Ectodermal cell (in vitro differentiated cells): ENCODE data around the gene UCN.
A peak's percentile ranks its signal among the peaks of the same experiment; 100 is the strongest.
"Not testable (repeated sequence)": the region's sequence is repeated elsewhere in the genome, so short reads cannot be mapped to it uniquely, and the experiment has no call there.

Experiments
- H3K27ac ChIP-seq: 2 replicates; pipeline ENCODE4 v1.7.0; 2013; ENCODE audit warnings: mild to moderate bottlenecking, low read depth, low read length; ENCODE audit not compliant: insufficient read depth, poor library complexity, severe bottlenecking
- H3K27me3 ChIP-seq: 2 replicates; pipeline ENCODE4 v1.7.0; 2013; ENCODE audit warnings: mild to moderate bottlenecking, low read length; ENCODE audit not compliant: insufficient read depth, control insufficient read depth, poor library complexity, severe bottlenecking
- H3K36me3 ChIP-seq: one replicate; pipeline ENCODE4 v1.7.0; 2013; ENCODE audit warnings: low read length; ENCODE audit not compliant: control insufficient read depth, insufficient read depth
- H3K4me1 ChIP-seq: one replicate; pipeline ENCODE4 v1.7.0; 2013; ENCODE audit warnings: low read length; ENCODE audit not compliant: control insufficient read depth, insufficient read depth
- H3K4me3 ChIP-seq: 2 replicates; pipeline ENCODE4 v1.7.0; 2013; ENCODE audit warnings: low read depth, low read length, control low read depth; ENCODE audit not compliant: insufficient read depth
- H3K9me3 ChIP-seq: 2 replicates; pipeline ENCODE4 v1.7.0; 2013; ENCODE audit warnings: mild to moderate bottlenecking, low read length, moderate library complexity; ENCODE audit not compliant: control insufficient read depth
- WGBS, 2 experiments: methylation state at CpG; one replicate each; pipeline ENCODE4 v1.1.7; 2013; ENCODE audit warnings: missing lambda C conversion rate in 2 of 2; 5-methylcytosine and 5-hydroxymethylcytosine counted together

UCN gene

DNA sequence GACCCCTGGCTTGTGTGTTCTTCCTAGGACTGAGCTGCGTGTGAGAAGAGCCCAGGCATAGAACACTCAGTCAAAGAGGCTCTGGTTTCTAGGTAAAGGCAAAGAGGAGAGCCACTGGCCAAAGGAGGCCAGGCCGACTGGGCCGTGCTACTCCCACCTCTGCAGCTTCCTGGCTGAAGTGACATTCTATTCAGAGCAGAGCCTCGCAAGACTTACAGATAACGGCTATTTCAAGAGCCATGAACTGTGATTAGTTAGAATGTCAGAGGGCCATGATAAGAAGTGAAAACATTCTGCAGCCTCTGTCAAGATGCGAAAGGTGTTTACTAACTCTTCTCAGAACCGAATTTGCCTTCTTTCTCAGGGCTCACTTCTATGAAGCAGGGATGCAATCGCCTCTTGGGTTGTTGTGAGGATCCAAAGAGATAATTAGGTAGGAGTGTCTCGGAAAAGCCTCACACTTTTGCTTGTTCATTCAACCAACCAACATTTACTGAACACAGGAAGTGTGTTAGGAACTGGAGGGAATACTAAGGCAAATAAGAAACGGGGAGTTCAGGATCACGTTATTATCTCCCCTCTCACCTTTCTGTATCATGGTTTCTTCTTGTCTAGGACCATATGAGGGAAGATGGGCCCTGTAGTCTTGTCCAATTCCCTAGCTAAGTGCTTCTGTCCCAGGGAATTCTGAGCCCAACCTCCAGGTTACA, 36.5 kb downstream of the UCN start:
- no peaks in the 10 kb centered on the region for H3K4me1 ChIP-seq
- 86% methylated on average over 9 to 11 of the region's 11 CpGs for WGBS, 2 experiments
- no peaks in the 10 kb centered on the region for H3K36me3 ChIP-seq
- peaks cover 7% of the 10 kb centered on the region for H3K27me3 ChIP-seq
- no peaks in the 10 kb centered on the region for H3K9me3 ChIP-seq
- no peak overlapping the region for H3K4me3 ChIP-seq
- no peak overlapping the region for H3K27ac ChIP-seq

DNA sequence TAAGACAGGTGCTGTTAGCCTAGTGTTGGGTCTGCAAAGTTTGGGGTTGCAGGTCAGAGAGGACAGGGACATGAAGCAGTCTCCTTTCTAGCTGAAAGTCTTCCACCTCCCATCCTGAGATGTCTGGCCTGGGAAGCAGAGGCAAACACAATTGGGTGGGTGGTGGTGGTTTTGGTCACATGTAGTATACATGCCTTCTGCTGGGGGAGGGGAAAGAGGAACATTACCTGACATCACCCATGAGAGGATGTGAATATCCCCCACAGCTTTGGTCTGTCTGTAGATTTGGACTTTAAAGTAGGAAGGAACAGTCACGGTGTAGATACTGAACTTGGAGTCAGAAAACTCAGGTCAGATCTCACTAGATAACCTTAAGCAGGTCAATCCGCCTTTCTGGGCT, 37.6 kb downstream of the UCN start:
- Histone ChIP-seq H3K9me3 (no peaks in the 10 kb centered on the region), H3K4me1 (no peaks in the 10 kb centered on the region), H3K4me3 (no peak overlapping the region), H3K27ac (no peak overlapping the region), H3K36me3 (no peaks in the 10 kb centered on the region), H3K27me3 (peaks cover 18% of the 10 kb centered on the region)
- 87 to 91% methylated on average over 2 of the region's 2 CpGs for WGBS, 2 experiments

DNA sequence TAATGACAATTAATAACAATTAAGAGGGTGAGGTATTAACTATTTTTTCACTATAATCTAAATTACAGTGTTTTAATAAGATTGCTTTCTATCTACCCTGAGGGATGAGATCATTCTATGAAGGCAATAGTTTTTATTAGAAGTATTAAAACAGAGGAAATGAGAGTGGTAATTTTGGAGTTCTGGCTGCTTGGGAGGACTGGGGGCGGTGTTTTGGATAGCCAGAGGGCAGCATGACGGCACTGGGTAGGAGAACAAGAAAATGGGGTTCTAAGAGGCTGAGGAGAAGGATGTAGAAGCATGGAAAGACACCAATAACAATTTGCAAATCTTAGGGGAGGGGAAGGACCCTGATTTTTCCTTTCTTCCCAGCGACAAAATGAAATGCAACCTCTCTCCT, 38.1 kb downstream of the UCN start:
- WGBS, 2 experiments, result 76 to 96% methylated on average over 2 of the region's 3 CpGs
- no peaks in the 10 kb centered on the region for H3K36me3 ChIP-seq
- no peak overlapping the region for H3K27ac ChIP-seq
- no peaks in the 10 kb centered on the region for H3K4me1 ChIP-seq
- H3K27me3 ChIP-seq, result peaks cover 23% of the 10 kb centered on the region
- H3K4me3 ChIP-seq, result no peak overlapping the region
- H3K9me3 ChIP-seq, result no peaks in the 10 kb centered on the region

DNA sequence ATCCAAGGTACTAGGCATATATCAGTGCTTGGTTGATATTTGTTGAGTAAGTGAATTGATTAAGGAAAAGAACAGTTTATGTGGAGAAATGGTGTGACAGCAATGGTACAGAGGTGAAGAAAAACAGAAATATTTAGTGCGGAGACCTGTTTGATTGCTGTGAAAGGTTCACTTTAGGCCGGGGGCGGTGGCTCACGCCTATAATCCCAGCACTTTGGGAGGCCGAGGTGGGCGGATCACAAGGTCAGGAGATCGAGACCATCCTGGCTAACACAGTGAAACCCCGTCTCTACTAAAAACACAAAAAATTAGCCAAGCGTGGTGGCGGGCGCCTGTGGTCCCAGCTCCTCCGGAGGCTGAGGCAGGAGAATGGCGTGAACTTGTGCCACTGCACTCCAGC, 39.9 kb downstream of the UCN start:
- H3K27me3 ChIP-seq, result peaks cover 42% of the 10 kb centered on the region
- H3K9me3 ChIP-seq, H3K4me3 ChIP-seq, H3K36me3 ChIP-seq, H3K27ac ChIP-seq, H3K4me1 ChIP-seq: not testable (repeated sequence)
- 90 to 92% methylated on average over 13 of the region's 13 CpGs for WGBS, 2 experiments

DNA sequence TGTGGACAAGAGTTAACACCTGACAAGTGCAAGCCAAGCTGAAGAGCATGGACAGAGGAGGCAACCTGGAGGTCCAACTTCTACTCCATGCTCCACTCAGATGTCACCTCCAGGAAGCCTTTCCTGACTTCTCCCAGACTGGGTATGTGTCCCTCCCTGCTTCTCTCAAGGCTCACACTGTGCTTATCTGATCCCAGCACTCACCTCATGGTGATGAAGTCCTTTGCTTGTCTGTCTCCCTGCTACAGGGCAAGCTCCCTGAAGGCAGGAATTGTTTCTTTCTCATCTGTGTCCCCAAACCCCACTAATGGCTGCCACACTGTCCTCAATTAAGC, 42.7 kb downstream of the UCN start:
- no peaks in the 10 kb centered on the region for H3K9me3 ChIP-seq
- H3K4me1 ChIP-seq, result peaks cover 15% of the 10 kb centered on the region
- no peaks in the 10 kb centered on the region for H3K36me3 ChIP-seq
- H3K27me3 ChIP-seq, result peaks cover 70% of the 10 kb centered on the region
- H3K27ac ChIP-seq, result no peak overlapping the region
- H3K4me3 ChIP-seq, result no peak overlapping the region

DNA sequence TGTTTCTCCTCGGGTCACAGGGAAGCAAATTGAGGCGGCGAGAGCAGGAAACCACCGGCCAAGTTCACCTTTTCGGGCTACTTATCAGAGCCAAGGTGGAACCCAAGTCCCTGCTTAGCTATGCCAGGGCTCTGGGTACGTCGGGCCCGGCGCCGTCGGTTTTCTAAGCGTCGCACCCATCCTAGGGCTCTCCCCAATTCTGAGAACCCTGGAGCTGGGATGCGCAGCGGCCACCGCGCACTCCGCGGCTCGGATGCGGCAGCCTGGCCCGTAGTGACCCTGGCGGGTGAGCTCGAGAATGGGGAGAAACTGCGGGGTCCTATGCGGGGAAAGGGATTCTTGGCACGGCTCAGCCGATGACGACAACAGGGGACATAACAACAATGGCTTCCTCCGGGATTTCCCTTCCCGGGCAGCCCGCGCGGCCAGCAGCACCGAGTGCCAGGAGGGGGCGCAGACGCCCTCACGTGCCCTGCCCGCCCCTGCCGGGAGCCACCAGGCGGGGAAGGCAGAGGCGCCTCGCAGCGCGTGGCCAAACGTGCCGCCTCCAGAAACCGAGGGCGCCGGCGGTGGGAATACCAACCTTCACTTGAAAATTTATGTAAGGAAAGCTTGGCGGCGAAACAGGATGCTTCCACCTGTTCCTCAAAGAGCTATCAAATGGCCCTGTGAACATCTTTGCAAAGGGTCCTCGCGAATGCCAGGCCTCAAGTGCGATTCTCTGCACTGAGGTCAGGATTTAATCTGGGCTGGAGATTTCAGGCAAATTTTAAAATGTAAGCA, 43.3 kb downstream of the UCN start:
- Histone ChIP-seq H3K4me1 (peaks cover 15% of the 10 kb centered on the region), H3K9me3 (no peaks in the 10 kb centered on the region), H3K27me3 (peaks cover 75% of the 10 kb centered on the region), H3K36me3 (no peaks in the 10 kb centered on the region), H3K27ac (no peak overlapping the region), H3K4me3 (peak overlapping the region; percentile 32)
- WGBS, 2 experiments, result 5% methylated on average over 56 of the region's 56 CpGs

DNA sequence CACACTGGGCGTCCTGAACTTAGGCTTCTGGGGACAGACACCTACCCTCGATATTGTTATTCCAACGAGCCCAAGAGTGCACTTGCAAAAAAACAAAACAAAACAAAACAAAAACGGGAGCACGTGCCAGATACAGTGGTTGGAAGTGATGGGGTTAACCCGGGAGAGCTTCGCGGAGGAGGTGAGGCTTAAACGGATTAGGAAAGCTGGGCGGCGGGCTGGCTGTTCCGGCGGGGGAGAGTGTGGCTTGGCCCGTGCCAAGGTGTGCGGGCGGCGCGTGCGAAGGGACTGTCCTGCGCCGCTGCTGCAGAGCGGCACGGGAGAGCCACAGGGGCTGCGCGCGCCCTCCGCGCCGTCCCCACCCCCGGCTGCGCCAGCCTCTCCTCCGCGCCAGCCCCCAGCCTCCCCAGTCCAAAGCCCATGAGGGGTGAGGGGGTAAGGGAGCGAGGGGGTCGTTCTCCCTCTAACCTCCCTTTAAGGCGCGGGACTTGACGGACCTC, 43.9 kb downstream of the UCN start:
- no peaks in the 10 kb centered on the region for H3K9me3 ChIP-seq
- H3K27me3 ChIP-seq, result peaks cover 81% of the 10 kb centered on the region
- WGBS, 2 experiments, result 0 to 1% methylated on average over 37 to 38 of the region's 38 CpGs
- peaks cover 15% of the 10 kb centered on the region for H3K4me1 ChIP-seq
- H3K36me3 ChIP-seq, result no peaks in the 10 kb centered on the region
- H3K4me3 ChIP-seq, result peak overlapping the region; percentile 32
- no peak overlapping the region for H3K27ac ChIP-seq

DNA sequence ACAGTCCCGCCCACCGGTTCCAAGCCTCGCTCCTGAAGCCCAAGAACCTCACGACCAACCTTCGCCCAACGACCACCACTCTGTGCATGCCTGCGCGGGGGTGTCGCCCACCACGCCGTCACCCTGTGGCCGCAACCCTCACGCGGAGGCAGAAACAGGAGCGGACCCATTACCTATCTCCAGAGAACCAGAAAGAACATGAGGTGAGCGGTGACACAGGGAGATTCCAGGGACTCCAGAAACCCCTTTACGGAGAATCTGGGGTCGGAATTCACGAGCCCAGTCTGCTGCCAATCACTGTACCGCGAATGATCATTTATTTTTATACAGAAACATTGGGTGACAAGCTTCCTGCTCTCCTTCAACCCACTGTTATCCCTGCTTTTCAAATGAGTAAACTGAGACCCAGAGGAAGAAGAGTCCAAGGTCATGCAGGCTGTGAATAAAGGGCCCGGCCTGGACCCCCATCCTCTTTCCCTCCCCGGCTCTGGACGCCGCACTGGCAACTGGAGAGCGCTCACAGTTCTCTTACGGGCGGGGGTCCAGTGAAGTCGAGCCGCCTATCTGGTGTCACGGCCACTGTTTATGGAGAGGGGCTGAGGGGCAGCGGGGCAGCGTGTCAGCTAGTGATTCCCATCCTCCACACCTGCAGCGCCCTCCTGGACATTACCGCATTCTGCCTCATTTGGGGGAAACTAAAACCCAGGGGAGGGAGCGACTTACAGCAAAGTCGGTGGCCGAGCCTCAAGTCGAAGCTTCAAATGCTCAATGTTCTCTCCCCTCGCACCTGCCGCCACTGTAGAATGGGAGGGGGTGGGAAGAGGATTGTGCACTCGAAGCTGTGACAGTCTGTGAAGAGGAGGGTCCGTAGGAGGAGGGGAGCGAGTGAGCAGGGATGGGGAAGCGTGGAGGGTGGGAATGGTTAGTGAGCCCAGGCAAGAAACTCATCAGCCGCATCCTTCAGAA, 44.7 kb downstream of the UCN start:
- Histone ChIP-seq H3K27me3 (peaks cover 81% of the 10 kb centered on the region), H3K9me3 (no peaks in the 10 kb centered on the region), H3K36me3 (no peaks in the 10 kb centered on the region), H3K4me1 (peaks cover 15% of the 10 kb centered on the region), H3K27ac (no peak overlapping the region), H3K4me3 (peak overlapping the region; percentile 33)
- whole genome bisulfite sequencing, 2 experiments, result 2 to 3% methylated on average over 46 of the region's 46 CpGs

DNA sequence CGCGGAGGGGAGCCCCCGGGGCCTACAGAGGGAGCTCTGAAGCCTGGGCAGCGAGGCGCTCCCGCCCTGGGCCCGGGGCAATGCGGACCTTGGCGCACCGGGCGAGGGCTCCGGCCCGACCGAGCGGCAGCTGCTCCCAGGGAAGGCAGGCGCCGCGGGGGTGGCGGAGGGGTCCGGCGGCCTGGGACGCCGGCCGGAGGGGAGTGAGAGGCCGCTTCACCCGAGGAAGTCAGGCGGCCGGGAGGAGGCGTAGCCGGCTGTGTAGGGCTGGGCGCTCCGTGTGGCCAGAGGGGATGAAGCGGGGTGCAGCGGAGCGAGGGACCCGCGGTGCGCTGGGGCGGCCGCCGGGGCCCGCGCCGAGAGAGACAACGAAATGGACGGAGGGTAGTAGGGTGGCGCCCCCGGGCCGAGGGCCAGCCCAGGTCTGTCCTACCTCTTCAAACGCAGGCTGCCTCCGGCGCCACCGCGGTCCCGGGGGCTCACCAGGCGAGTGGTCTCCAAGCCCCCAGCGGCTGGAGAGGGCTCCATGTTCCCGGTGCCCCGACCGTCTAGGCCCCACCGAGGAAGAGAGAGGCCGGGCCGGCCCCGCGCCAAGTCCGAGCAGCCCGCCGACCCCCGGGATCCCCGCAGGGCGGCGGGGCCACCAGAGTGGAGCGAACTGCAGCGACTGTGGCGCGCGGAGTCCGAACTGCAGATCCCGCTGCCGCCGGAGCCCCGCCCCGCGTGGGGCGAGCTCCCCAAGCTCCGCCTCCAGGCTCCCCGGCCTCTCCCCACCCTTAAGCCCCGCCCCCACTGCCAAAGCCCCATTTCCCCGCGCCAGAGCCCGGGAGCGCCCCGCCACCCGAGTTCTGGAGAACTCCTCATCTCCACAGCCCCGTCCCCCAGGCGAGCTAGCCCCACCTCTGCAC, 45.6 kb downstream of the UCN start, which contains the start of gene SLC30A3:
SLC30A3 (minus strand) TSS at position 669 of the 908 bp plus-strand sequence; CDS start at position 528, 141 bp downstream.
- Histone ChIP-seq H3K4me1 (peaks cover 15% of the 10 kb centered on the region), H3K27me3 (peaks cover 81% of the 10 kb centered on the region), H3K36me3 (no peaks in the 10 kb centered on the region), H3K4me3 (peak within 1 kb of the TSS; percentile 33), H3K9me3 (no peaks in the 10 kb centered on the region), H3K27ac (no peak within 1 kb of the TSS)
- WGBS, 2 experiments, result 1% methylated on average over 96 of the region's 96 CpGs
